ENCODE results near the gene WWC2.

- no peak for TF ChIP-seq CTCF (conservative IDR thresholded peaks at IDR 0.05; ENCODE audit: low read depth, low read length)
- no peak for TF ChIP-seq EZH2 (IDR thresholded peaks at IDR 0.05; ENCODE audit: borderline replicate concordance, low read depth, low read length, poor library complexity, severe bottlenecking)
Observed at GRCh38 chr4:183328832-183329231, 229.8 kb downstream of the WWC2 start.
